Fibroblast of peridontal ligament (primary cell): ENCODE measurements around the gene DDX3X.
A peak's percentile ranks its signal among the peaks of the same experiment; 100 is the strongest.
"Not testable (repeated sequence)": the region's sequence is repeated elsewhere in the genome, so short reads cannot be mapped to it uniquely, and the experiment has no call there.

ENCODE experiments used
- DNase-seq: peaks from one replicate; pipeline ENCODE4 v3.0.0-alpha.2; 2010; ENCODE audit errors: extremely low read depth

The DDX3X gene

DNA sequence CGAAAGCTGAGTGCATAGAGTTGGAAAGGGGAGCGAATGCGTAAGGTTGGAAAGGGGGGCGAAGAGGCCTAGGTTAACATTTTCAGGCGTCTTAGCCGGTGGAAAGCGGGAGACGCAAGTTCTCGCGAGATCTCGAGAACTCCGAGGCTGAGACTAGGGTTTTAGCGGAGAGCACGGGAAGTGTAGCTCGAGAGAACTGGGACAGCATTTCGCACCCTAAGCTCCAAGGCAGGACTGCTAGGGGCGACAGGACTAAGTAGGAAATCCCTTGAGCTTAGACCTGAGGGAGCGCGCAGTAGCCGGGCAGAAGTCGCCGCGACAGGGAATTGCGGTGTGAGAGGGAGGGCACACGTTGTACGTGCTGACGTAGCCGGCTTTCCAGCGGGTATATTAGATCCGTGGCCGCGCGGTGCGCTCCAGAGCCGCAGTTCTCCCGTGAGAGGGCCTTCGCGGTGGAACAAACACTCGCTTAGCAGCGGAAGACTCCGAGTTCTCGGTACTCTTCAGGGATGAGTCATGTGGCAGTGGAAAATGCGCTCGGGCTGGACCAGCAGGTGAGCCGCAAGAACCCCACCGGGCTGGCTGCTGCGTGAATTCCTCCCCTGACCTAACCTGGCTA, at the start of gene DDX3X:
TSS of gene DDX3X (plus strand) at position 419 of the 619 bp plus-strand sequence. CDS start at position 510, 91 bp downstream.
- DNase-seq: peak; percentile 90

DNA sequence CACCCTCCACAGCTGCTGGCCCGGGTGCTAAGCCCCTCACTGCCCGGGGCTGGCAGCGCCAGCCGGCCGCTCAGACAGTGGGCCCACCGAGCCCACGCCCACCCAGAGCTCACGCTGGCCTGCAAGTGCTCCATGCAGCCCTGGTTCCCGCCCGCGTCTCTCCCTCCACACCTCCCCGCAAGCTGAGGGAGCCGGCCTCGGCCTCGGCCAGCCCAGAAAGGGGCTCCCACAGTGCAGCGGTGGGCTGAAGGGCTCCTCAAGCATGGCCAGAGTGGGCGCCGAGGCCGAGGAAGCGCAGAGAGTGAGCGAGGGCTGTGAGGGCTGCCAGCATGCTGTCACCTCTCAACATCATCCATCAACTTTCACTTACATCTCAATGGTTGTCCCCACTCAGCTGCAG, 48.0 kb upstream of the DDX3X start:
- DNase-seq: not testable (repeated sequence)

DNA sequence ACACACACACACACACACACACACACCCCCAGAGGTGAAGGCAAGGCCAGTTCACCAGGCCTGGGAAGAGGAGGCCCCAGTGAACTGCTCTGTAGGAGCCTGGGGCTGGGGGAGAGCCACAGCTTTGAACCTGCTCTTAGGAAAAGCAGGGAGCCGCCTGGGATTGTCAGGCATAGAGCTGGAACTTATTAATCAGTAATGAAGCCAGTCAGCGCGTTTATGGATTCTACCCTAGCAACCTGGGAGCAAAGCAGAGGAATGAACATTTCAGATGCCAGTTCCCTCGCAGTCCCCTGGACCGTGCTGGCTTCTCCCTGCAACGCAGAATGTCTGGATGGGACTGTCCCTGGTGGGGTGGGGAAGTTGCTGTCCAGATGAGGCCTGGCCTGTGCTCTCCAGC, 45.3 kb upstream of the DDX3X start:
- DNase-seq: no peak

DNA sequence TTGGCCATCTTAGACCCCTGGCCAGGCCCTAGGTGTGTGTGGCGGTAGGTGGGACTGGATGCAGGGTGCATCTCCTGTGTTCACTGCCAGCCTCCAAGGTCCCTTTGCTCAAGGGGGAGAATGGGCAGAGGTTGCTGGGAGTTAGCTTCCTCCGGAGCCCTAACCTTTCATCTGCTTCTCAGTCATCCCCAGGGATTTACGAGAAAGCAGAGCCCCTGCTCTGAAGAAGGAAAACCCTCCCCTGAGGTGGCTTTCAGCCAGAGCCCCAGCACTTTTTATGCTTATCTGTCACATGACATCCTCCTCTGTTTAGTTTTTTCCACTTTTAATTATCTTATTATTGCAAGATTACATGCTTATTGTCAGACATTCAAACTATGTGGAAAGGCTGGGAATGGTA, 44.9 kb upstream of the DDX3X start:
- no peak for DNase-seq

DNA sequence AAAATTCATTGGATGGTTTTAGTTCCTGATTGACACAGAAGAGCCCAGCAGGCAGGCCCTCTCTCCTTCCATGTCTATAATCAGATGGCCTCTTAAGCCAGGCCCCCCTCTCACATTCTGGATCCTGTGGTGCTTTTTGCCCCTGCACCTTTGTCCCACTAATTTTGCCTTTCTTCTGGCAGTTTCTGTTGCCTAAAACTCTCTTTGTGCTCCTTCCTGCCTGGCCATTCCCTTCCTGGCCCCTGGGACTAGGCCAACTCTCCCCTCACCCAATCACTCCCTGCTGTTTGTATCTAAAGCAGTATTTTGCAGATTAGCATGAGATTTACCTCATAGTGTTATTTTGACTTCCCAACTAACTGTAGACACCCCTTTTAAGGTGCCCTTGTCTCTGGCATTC, 42.7 kb upstream of the DDX3X start:
- no peak for DNase-seq

DNA sequence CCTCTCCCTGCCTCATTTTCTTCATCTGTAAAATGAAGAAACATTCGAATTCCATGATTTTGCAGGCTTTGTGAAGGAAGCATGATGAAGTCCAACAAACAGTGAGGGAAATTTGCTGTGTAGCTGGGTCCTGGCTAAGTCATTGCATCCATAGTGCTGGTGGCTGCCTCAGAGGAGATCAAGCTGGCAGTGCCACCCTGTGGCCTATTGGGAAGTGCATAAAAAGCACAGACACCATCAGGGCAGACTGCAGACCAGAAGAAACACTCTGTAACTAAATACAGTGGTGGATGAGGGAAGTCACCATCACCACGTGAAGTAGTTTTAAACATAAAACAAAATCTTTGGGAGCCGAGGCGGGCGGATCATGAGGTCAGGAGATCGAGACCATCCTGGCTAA, 40.7 kb upstream of the DDX3X start:
- DNase-seq: no peak

DNA sequence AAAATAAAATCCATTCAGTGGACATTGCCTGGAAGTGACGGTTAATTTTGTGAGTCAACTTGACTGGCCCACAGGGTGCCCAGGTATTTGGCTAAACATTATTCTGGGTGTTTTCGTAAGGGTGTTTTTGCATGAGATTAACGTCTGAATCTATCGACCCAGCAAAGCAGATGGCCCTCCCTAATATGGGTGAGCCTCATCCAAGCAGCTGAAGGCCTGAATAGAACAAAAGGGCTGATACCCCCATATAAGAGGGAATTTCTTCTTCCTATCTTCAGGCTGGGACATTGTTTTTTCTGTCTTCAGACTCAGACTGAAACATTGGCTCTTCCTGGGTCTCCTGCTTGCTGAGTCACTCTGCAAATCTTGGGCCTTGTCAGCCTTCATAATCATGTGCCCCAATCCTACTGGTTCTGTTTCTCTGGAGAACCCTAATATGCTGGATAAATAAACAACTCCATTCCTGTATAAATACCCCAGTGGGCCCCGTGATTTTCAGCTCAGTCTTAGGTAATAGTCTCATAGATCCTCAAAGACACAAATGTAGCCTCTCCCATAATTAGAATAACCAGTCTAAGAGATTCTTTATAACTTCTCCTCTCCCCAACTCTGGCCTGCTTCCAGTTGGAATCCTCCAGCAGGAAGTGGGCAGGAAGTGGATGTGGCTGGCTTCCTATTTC, 33.1 kb upstream of the DDX3X start:
- peak; percentile 73 for DNase-seq

DNA sequence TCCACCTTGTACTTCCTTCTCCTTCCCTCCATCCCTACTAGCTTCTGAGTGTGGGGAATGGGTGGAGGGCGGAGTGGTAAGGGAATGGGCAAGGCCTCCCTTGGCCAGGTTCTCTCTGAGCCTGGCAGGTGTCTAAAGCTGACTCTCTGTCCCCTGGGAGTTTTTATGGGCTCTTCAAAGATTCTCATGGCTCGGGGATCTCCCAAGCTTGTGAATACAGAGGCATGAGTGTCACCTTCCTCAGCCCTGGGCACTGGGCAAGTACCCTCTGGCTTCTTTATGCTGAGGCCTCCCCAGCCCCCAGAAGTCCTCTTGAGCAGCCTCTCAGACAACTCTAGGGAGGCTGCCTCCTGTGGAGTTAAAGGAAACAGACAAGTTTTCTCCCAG, 32.5 kb upstream of the DDX3X start:
- DNase-seq: no peak

DNA sequence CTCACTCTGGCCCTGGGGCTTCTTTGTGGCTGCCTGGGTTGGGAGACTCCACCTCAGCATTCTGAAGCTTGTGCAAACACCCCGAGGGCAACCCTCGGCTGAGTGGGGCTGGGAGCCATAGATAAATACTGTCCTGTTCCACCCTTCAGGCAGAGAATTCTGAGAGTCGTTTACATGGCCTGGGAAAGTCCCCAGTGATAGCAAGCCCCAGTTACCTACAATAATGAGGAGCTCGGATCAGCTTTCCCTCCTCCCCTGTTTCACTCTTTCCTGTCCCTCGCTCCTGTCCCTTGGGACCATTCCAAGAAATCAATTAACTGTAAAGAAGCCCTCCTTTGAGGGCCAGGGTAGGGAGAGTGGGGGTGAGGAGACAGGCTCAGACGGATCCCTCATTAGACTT, 31.6 kb upstream of the DDX3X start:
- no peak for DNase-seq

DNA sequence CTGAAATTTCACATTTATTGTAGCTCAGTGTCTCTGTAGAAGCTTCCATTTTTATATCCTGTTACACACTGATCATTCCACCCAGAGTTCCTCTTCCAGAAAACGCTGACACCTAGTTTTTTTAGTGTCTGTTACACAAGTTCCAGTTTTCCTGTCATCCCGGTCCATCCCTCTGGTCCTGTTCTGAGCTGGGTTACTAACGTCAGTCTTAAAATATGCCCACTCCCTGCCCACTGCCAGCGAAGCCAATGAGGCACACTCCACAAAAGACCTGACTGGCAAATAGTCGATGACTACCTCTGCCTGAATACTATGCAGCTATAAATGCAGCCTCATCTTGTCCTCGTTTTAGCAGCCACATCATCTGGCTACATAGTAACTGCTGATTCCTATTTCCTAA, 30.9 kb upstream of the DDX3X start:
- peak; percentile 4 for DNase-seq

DNA sequence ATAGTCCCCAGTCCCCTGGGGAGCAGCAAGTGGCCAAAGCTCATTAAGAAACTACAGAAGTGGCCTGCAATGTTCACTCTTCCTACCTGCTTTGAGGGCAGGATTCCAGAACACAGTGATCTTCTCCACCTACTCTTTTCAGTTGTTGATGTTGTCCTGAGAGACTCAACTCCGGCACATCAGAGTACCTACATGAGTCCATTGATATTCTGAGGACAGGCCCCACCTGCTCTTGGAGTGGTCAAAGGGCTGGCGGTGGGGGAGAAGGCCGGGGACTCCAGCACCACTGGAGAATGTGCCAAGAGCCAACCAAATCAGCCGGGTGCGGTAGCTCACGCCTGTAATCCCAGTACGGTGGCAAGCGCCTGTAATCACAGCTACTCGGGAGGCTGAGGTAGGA, 29.8 kb upstream of the DDX3X start:
- no peak for DNase-seq

DNA sequence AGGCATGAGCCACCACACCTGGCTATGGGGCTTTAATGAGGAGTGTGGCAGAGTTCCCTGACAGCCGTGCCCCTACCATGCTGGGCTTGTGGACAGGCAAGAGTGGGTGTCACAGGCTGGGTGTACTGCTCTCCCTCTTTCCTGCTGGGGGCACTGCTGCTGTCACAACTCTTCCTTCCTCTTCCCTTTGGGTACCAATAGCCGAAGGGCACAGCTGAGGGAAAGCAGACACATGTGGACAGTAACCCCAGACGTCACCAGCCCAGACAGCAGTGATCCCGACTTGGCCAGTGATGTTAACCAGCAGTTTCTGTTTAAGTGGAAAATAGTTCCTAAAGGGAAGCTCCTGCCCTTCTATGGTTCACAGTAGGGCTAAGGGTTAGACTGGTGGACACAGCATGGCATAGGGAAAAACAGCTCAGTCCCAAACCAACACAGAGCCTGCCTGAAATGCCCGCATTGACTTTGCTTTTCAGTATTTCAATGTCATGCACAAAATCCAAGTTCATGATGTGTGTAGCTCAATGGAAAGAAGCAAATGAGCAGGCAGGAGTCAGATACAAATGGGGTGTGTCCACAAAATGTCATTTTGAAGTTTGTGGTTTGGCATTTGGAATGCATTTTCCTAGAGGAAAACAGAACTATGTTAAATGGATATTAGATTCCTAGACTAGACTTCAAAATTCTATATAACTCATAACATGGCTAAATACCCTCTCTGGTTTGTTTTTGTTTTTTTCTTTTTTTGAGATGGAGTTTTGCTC, 24.9 kb upstream of the DDX3X start:
- peak; percentile 61 for DNase-seq

DNA sequence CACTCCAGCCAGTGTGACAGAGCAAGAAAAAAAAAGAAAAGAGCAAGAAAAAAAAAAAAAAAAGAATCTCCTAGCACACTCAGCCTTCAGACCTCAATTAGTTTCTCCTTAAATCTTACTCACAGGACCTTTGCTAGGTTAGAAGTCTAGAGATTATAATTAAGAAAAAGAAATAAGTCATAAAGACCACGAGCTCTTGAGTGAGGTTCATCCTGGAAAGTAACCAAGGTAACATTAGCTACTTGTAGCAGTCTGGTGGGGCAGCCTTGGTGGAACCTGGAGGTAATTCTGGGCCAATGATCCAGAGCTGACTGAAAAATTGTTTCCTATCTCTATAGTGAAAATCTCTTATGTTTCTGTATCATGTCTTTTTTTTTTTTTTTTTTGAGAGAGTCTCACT, 21.2 kb upstream of the DDX3X start:
- no peak for DNase-seq

DNA sequence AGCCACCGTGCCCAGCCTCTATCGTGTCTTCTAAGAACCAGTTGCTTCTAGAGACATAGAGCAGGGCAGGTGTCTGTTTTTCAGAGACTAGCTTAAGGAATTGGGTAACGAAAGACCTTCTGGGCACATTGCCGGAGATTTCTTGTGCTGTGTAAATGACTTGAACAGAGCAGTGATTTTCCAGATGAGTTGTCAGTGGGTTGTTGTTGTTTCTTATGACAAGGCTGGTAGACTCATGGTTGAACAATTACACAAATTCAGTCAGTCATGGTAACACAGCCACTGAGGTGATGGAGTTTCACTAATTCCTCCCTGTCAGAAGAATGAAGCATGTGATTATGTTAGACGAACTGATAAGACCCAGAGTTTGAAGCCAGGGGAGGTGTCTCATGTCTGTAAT, 20.5 kb upstream of the DDX3X start:
- DNase-seq: peak; percentile 80

DNA sequence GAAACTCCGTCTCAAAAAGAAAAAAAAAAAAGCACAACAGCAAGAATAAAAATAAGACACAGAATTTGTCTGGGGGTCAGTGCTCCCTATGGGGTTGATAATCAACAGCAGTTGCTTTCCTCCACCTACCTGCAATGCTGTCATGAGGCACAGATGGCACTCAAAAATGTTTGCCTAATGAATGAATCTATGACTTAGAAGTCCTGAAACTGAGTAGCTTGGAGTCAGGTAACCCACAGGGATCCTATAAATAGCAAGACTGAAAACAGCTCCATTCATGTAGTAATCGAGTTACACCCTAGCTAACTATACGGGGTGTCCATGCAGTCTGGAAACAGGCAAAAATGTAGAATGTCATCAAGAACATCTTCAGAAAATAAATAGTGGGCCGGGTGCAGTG, 19.8 kb upstream of the DDX3X start:
- no peak for DNase-seq

DNA sequence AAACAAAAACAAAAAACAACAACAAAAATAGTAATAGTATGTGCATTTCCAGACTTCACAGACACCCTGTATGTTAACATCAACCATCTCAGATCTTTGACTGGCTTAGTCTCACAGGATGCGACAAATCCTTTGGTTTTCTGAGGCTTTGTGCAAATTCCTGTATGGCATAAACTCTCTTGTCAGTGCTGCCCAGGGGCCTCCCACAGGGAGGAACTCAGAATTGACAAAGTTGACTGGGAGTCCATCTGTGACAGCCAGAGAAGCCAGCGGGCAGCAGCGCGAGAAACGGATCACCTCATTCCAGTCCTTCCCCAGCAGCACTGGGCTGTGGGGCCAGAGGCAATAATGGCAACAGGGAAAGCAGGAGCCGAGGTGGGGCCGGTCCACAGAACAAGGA, 19.1 kb upstream of the DDX3X start:
- DNase-seq: no peak

DNA sequence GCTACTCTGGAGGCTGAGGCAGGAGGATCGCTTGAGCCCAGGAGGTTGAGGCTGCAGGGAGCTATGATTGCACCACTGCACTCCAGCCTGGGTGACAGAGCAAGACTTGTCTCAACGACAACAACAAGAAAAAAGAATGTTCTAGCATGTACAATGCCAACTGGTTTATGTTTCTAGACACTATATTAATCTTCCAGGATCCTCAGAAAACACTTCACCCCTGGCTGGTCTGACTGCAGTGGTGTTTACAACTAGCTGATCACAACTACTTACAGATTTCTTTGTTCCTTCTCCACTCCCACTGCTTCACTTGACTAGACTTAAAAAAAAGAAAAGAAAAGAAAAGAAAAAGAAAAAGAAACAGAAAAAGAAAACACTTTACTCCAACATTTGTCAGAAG, 17.7 kb upstream of the DDX3X start:
- DNase-seq: not testable (repeated sequence)

DNA sequence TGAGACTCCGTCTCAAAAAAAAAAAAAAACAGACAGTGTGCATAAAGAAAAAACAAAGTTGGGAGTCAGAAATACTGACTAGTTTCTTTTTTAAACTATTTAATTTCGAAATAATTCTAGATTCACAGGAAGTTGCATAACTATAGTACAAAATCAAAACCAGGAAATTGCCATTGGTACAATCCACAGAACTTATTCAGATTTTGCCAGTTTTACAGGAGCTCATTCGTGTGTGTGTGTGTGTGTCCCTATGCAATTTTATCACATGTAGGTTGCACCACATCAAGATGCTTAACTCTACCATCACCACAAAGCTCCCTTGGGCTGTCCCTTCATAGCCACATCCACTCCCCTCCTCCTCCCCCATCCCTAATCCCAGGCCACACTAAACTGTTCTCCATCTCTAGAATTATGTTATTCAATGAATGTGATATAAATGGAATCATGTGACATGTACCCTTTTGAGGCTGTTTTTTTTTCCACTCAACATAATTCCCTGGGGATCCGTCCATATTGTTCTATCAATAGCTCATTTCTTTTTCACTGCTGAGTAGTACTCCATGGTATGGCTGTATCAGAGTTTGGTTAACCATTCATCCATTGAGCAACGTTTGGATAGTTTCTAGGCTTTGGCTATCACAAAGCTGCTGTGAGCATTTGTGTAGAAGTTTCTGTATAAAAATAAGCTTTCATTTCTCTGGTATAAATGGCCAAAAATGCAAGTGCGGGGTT, 16.3 kb upstream of the DDX3X start:
- DNase-seq: peak; percentile 60

DNA sequence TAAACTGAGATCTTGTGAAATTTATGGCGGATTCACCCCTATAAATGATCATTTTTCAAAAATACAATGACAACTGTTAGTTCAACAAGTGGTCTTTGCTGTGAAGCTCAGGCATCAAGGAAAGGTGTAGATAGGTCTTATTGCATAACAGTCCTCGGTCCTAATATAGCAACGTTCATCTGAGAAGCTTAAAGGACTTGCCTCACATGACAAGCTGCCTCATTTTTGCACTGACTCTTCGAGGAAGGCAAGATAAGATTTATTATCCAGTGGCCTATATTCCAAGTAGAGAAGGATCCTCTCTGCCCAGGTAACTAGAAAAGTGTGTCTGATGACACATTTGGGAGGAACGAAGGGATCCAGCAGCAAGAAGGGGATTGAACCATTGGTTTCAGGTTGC, 13.6 kb upstream of the DDX3X start:
- no peak for DNase-seq

DNA sequence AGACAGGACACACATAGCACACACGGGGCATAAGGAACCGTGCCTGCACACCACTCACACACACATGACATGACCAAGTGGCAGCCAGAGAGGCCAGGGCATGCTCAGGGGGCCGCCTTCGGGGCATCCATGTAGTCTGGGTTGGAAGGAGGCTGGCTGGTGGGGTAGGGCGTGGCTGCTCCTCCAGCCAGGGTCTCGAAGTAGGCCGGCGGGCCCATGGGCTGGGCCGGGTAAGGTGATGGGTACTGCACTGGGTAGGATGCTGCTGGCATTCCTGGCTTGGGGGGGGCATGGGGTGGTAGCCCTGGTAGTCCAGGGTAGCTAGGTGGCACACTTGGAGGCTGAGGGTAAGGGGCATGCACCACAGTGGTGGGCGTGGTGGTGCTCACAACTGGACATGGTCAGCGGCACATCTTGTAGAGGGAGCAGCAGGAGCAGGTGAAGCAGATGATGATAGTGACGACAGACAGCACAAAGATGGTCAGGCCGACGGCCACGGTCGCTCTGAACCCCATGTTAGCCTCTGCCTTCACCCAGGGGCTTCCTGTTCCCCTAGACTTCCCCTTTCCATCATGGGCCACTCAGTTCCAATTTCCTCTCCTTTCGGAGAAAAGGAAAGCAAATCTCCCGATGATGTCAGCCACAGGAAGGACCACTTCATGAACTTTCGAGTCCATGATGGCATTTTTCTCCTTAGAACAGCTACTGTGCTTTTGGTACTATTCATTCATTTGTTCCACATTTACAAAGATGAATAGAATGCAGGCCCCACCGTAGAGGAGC, 10.9 kb upstream of the DDX3X start:
- DNase-seq: no peak

DNA sequence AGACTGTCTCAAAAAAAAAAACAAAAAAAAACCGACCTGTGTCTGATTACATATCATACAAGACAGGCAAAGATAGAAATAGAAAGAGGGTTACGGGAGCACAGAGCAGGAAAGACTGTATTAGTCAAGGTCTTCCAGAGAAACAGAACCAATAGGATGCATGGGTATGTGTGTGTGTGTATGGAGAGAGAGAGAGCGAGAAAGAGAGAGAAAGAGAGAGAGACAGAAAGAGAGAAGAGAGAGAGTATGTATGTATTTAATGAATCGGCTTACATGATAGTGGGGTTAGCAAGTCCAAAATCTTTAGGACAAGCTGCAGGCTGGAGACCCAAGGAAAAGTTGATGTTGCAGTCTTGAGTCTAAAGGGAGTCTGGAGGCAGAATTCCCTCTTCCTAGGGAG, 7.5 kb upstream of the DDX3X start:
- no peak for DNase-seq

DNA sequence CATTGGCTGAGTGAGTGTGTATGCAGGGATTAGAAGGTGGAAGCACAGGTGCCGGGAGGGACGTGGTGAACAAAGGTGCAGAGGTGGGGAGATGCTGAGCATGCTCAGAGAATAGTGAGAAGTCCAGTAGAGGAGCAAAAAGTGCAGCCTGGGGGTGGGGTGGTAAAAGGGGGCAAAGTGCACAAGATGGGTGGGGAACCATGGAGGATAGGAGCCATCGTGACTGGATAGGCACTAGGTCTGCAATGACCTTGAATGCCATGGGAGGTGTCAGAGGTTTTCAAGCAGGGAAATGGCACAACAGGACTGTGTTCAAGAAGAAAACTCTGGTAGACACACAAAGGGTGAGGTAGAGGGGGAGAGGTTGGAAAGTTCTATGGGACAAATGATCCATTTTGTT, 6.6 kb upstream of the DDX3X start:
- no peak for DNase-seq
